Prostate gland (tissue), 2 donors: ENCODE data around the gene OR10A2.

Experiments used
- CTCF ChIP-seq, 4 experiments: fragments of 200-600 bp in 2 of 4; fragments of 450-650 bp in 2 of 4; sonication (generic) in 2 of 4; IDR thresholded peaks; 1 replicate in 3 of 4; 2 replicates in 1 of 4; pipeline ENCODE4 v1.5.1; 2016 to 2019; ENCODE audit warnings: antibody characterized with exemption in 4 of 4, mild to moderate bottlenecking in 2 of 4, moderate library complexity in 2 of 4
- POLR2A ChIP-seq: fragments of 450-650 bp; IDR thresholded peaks from one replicate; pipeline ENCODE4 v1.6.1; 2016; ENCODE audit warnings: antibody characterized with exemption, mild to moderate bottlenecking

- TF ChIP-seq POLR2A (no peak), CTCF (IDR thresholded peaks at IDR 0.05) (no peak)
Observed at GRCh38 chr11:6856871-6857270, 6.0 kb upstream of the OR10A2 start.
